Hepatocyte (in vitro differentiated cells): ENCODE results near the gene USH1C. TPM values are rescaled to one million over a fixed set of nuclear protein-coding genes. Genes with fewer than 3 reads are reported as not detected.

Experiments
- DNase-seq: peaks from one replicate; pipeline ENCODE4 v3.0.0-alpha.2; 2016; ENCODE audit warnings: low spot score
- H2AFZ ChIP-seq: fragments of 200-600 bp; sonication (generic); 2 replicates; pipeline ENCODE4 v1.6.0; 2016; ENCODE audit warnings: antibody characterized with exemption, mild to moderate bottlenecking
- H3K27ac ChIP-seq: fragments of 200-600 bp; sonication (generic); 2 replicates; pipeline ENCODE4 v1.5.1; 2016; ENCODE audit warnings: mild to moderate bottlenecking
- H3K27me3 ChIP-seq: fragments of 200-600 bp; sonication (generic); 2 replicates; pipeline ENCODE4 v1.6.1; 2016
- H3K36me3 ChIP-seq: fragments of 200-600 bp; sonication (generic); replicated peaks from 2 replicates; pipeline ENCODE4 v1.5.1; 2016; ENCODE audit warnings: low read depth; ENCODE audit not compliant: insufficient read depth
- H3K4me1 ChIP-seq: fragments of 200-600 bp; sonication (generic); 2 replicates; pipeline ENCODE4 v1.5.1; 2016; ENCODE audit warnings: mild to moderate bottlenecking, moderate library complexity; ENCODE audit not compliant: insufficient read depth
- H3K4me2 ChIP-seq: fragments of 200-600 bp; sonication (generic); 2 replicates; pipeline ENCODE4 v1.6.0; 2016
- H3K4me3 ChIP-seq: fragments of 200-600 bp; sonication (generic); 2 replicates; pipeline ENCODE4 v1.5.1; 2016; ENCODE audit warnings: mild to moderate bottlenecking
- H3K79me2 ChIP-seq: fragments of 200-600 bp; sonication (generic); 2 replicates; pipeline ENCODE4 v1.6.0; 2017; ENCODE audit warnings: mild to moderate bottlenecking
- H3K9me2 ChIP-seq: fragments of 200-600 bp; sonication (generic); replicated peaks from 2 replicates; pipeline ENCODE4 v1.6.0; 2017; ENCODE audit warnings: mild to moderate bottlenecking; ENCODE audit not compliant: insufficient read depth
- H3K9me3 ChIP-seq: fragments of 200-600 bp; sonication (generic); 2 replicates; pipeline ENCODE4 v1.5.1; 2016; ENCODE audit warnings: low read depth, mild to moderate bottlenecking
- H4K20me1 ChIP-seq: fragments of 200-600 bp; sonication (generic); 2 replicates; pipeline ENCODE4 v1.6.0; 2016; ENCODE audit warnings: mild to moderate bottlenecking; ENCODE audit not compliant: insufficient read depth, poor library complexity, severe bottlenecking
- EZH2 ChIP-seq: fragments of 200-600 bp; sonication (generic); IDR thresholded peaks from 2 replicates; pipeline ENCODE4 v1.6.1; 2016; ENCODE audit warnings: antibody characterized with exemption, mild to moderate bottlenecking, borderline replicate concordance
- EZH2phosphoT487 ChIP-seq: fragments of 200-600 bp; sonication (generic); IDR thresholded peaks from one replicate; pipeline ENCODE4 v1.6.1; 2018; ENCODE audit warnings: antibody characterized with exemption, mild to moderate bottlenecking, low read depth, moderate library complexity; ENCODE audit not compliant: unreplicated experiment, severe bottlenecking
- WGBS: methylation state at CpG from one replicate; pipeline ENCODE4 v1.1.6; 2016; ENCODE audit warnings: low lambda C conversion rate; ENCODE audit errors: missing lambda C conversion rate; 5-methylcytosine and 5-hydroxymethylcytosine counted together
- polyA plus RNA-seq: library from polyadenylated mRNA; unstranded; fragments of >200 nt; fragmentation: Nextera tagmentation; extraction: Ambion mirVana; gene quantifications from 2 replicates; pipeline ENCODE4 v1.2.1, GENCODE V29; 2016
- total RNA-seq: library from RNA; depleted of rRNA; stranded (reverse); fragments of >200 nt; gene quantifications from 2 replicates; pipeline ENCODE4 v1.2.3, GENCODE V29; 2014
- TF ChIP-seq, protein P1 (sequence below): fragments of 200-600 bp; sonication (generic); IDR thresholded peaks from 2 replicates; pipeline ENCODE4 v1.5.1; 2016; ENCODE audit warnings: antibody characterized with exemption, mild to moderate bottlenecking; ENCODE audit not compliant: poor library complexity

Gene USH1C
- total and polyA plus RNA-seq, 2 experiments from 2014 or later = 54.3 to 60.6 TPM

DNA sequence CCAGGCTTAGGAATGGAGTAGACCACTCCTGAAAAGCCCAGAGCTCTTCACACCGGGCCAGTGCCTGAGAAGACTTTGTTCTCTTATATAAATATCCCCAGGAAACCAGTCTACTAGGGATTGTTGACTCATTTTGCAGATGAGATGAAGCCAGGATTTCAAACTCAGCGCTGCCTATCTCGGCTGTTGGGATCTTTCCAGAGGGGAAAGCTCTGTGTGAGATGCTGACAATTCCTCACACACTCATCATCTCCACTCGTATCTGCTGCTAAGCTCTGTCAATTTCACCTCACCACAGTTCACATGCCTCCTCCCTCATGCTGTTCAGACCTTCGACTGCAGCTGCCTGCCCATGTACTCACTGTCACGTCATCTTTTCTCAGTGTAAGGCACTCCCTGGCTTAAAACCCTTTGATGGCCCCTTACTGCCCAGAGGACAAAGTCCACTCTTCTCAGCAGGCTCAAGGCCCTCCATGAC, 12.5 kb downstream of the USH1C start:
- H3K4me2 ChIP-seq = peak overlapping the region; percentile 51
- no peaks in the 10 kb centered on the region for H3K9me3 ChIP-seq
- H3K27me3 ChIP-seq = no peaks in the 10 kb centered on the region
- H3K36me3 ChIP-seq = no peaks in the 10 kb centered on the region
- WGBS = 47% methylated on average over 6 of the region's 6 CpGs
- H3K4me3 ChIP-seq = no peak overlapping the region
- H3K27ac ChIP-seq = peak overlapping the region; percentile 89
- peak; percentile 80 for DNase-seq
- TF ChIP-seq EZH2 = no peak
- TF ChIP-seq, protein P1, sequence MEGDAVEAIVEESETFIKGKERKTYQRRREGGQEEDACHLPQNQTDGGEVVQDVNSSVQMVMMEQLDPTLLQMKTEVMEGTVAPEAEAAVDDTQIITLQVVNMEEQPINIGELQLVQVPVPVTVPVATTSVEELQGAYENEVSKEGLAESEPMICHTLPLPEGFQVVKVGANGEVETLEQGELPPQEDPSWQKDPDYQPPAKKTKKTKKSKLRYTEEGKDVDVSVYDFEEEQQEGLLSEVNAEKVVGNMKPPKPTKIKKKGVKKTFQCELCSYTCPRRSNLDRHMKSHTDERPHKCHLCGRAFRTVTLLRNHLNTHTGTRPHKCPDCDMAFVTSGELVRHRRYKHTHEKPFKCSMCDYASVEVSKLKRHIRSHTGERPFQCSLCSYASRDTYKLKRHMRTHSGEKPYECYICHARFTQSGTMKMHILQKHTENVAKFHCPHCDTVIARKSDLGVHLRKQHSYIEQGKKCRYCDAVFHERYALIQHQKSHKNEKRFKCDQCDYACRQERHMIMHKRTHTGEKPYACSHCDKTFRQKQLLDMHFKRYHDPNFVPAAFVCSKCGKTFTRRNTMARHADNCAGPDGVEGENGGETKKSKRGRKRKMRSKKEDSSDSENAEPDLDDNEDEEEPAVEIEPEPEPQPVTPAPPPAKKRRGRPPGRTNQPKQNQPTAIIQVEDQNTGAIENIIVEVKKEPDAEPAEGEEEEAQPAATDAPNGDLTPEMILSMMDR = no peak
- no peak for TF ChIP-seq EZH2phosphoT487
- H3K9me2 ChIP-seq = no peaks in the 10 kb centered on the region
- peaks cover 5% of the 10 kb centered on the region for H4K20me1 ChIP-seq
- H3K79me2 ChIP-seq = peaks cover 43% of the 10 kb centered on the region
- H2AFZ ChIP-seq = no peak overlapping the region
- peaks cover 22% of the 10 kb centered on the region for H3K4me1 ChIP-seq

GRCh38 chr11:17531071-17531600, 13.1 kb downstream of the USH1C start:
- 83% methylated on average over 21 of the region's 22 CpGs for WGBS
- peak overlapping the region; percentile 89 for H3K27ac ChIP-seq
- H4K20me1 ChIP-seq = peaks cover 5% of the 10 kb centered on the region
- no peak for DNase-seq
- no peaks in the 10 kb centered on the region for H3K9me3 ChIP-seq
- H3K4me3 ChIP-seq = no peak overlapping the region
- H3K4me2 ChIP-seq = peak overlapping the region; percentile 51
- H2AFZ ChIP-seq = no peak overlapping the region
- no peaks in the 10 kb centered on the region for H3K9me2 ChIP-seq
- H3K79me2 ChIP-seq = peaks cover 37% of the 10 kb centered on the region
- no peaks in the 10 kb centered on the region for H3K36me3 ChIP-seq
- TF ChIP-seq EZH2 = no peak
- H3K4me1 ChIP-seq = peaks cover 21% of the 10 kb centered on the region
- H3K27me3 ChIP-seq = no peaks in the 10 kb centered on the region

GRCh38 chr11:17529844-17530185, 14.4 kb downstream of the USH1C start:
- Histone ChIP-seq H3K9me3 (no peaks in the 10 kb centered on the region), H3K4me2 (no peak overlapping the region), H4K20me1 (no peaks in the 10 kb centered on the region), H3K36me3 (no peaks in the 10 kb centered on the region), H3K27me3 (no peaks in the 10 kb centered on the region), H3K79me2 (peaks cover 24% of the 10 kb centered on the region), H3K9me2 (no peaks in the 10 kb centered on the region), H3K4me3 (no peak overlapping the region), H3K4me1 (peaks cover 21% of the 10 kb centered on the region), H2AFZ (no peak overlapping the region), H3K27ac (no peak overlapping the region)
- TF ChIP-seq EZH2 (no peak), EZH2phosphoT487 (no peak)
- TF ChIP-seq, protein P1 = no peak
- 73% methylated on average over 10 of the region's 10 CpGs for whole genome bisulfite sequencing
- DNase-seq = no peak

GRCh38 chr11:17528906-17529843, 15.0 kb downstream of the USH1C start:
- no peaks in the 10 kb centered on the region for H4K20me1 ChIP-seq
- H3K9me2 ChIP-seq = no peaks in the 10 kb centered on the region
- no peak overlapping the region for H3K4me2 ChIP-seq
- H3K79me2 ChIP-seq = peaks cover 20% of the 10 kb centered on the region
- no peak overlapping the region for H2AFZ ChIP-seq
- H3K9me3 ChIP-seq = no peaks in the 10 kb centered on the region
- H3K4me3 ChIP-seq = no peak overlapping the region
- WGBS = 85% methylated on average over 14 of the region's 14 CpGs
- TF ChIP-seq EZH2phosphoT487 (no peak), EZH2 (no peak)
- TF ChIP-seq, protein P1 = no peak
- no peak overlapping the region for H3K27ac ChIP-seq
- no peaks in the 10 kb centered on the region for H3K27me3 ChIP-seq
- no peaks in the 10 kb centered on the region for H3K36me3 ChIP-seq
- no peak for DNase-seq
- peaks cover 21% of the 10 kb centered on the region for H3K4me1 ChIP-seq
